PFSK-1 (cell line): ENCODE data around the gene COL25A1.

Experiments
- FOXP2 ChIP-seq: optimal IDR thresholded peaks from 2 replicates; pipeline ENCODE3; 2011; ENCODE audit warnings: borderline replicate concordance, control low read depth, inconsistent platforms; ENCODE audit not compliant: insufficient read depth; ENCODE audit errors: extremely low read length, extremely low read depth
- POLR2AphosphoS5 ChIP-seq: IDR thresholded peaks from 2 replicates; pipeline ENCODE4 v1.6.1; 2012; ENCODE audit warnings: low read depth, mild to moderate bottlenecking, control low read depth, low read length, moderate library complexity

GRCh38 chr4:108766058-108766457 lies 536.4 kb downstream of the COL25A1 start:
- no peak for TF ChIP-seq POLR2AphosphoS5
- no peak for TF ChIP-seq FOXP2
